ENCODE data around the gene TFEB.

The TFEB gene

GRCh38 chr6:41702771-41703494 lies 32.5 kb downstream of the TFEB start:
- no peak for TF ChIP-seq TAF1 (IDR thresholded peaks at IDR 0.05; ENCODE audit: low read depth)
- TF ChIP-seq EGR1 (IDR thresholded peaks at IDR 0.05), result no peak
- TF ChIP-seq NFIC (IDR thresholded peaks at IDR 0.05), result no peak
- TF ChIP-seq CREB1 (IDR thresholded peaks at IDR 0.05; ENCODE audit: low read depth), result no peak

- no peak for TF ChIP-seq CREB1 (IDR thresholded peaks at IDR 0.05; ENCODE audit: low read depth)
- TF ChIP-seq USF1 (IDR thresholded peaks at IDR 0.05), result no peak
Measured at GRCh38 chr6:41702089-41702745, 33.2 kb downstream of the TFEB start.

- TF ChIP-seq TCF12 (IDR thresholded peaks at IDR 0.05; ENCODE audit: low read depth) (no peak), YY1 (IDR thresholded peaks at IDR 0.05; ENCODE audit: low read depth) (no peak), CREB1 (IDR thresholded peaks at IDR 0.05; ENCODE audit: low read depth) (no peak), RAD21 (IDR thresholded peaks at IDR 0.05; ENCODE audit: low read depth) (no peak), REST (IDR thresholded peaks at IDR 0.05; ENCODE audit: low read depth) (no peak), NFIC (IDR thresholded peaks at IDR 0.05) (no peak), TEAD4 (IDR thresholded peaks at IDR 0.05) (no peak), EP300 (IDR thresholded peaks at IDR 0.05; ENCODE audit: borderline replicate concordance) (no peak), TAF1 (IDR thresholded peaks at IDR 0.05; ENCODE audit: low read depth) (no peak), CEBPB (IDR thresholded peaks at IDR 0.05) (no peak), USF1 (IDR thresholded peaks at IDR 0.05) (no peak), ZBTB7A (IDR thresholded peaks at IDR 0.05; ENCODE audit: low read depth) (no peak), MAX (IDR thresholded peaks at IDR 0.05) (no peak), EGR1 (IDR thresholded peaks at IDR 0.05) (no peak)
Measured at GRCh38 chr6:41700463-41701347, 34.7 kb downstream of the TFEB start.

- TF ChIP-seq ZBTB7A (IDR thresholded peaks at IDR 0.05; ENCODE audit: low read depth), result no peak
- no peak for TF ChIP-seq CEBPB (IDR thresholded peaks at IDR 0.05)
- no peak for TF ChIP-seq NFIC (IDR thresholded peaks at IDR 0.05)
- TF ChIP-seq USF1 (IDR thresholded peaks at IDR 0.05), result no peak
- no peak for TF ChIP-seq EGR1 (IDR thresholded peaks at IDR 0.05)
- TF ChIP-seq MAX (IDR thresholded peaks at IDR 0.05), result no peak
- no peak for TF ChIP-seq YY1 (IDR thresholded peaks at IDR 0.05; ENCODE audit: low read depth)
- no peak for TF ChIP-seq TCF12 (IDR thresholded peaks at IDR 0.05; ENCODE audit: low read depth)
- TF ChIP-seq TEAD4 (IDR thresholded peaks at IDR 0.05), result no peak
Measured at GRCh38 chr6:41699063-41699462, 36.3 kb downstream of the TFEB start.

- TF ChIP-seq EP300 (IDR thresholded peaks at IDR 0.05; ENCODE audit: borderline replicate concordance) (no peak), CREB1 (IDR thresholded peaks at IDR 0.05; ENCODE audit: low read depth) (no peak), TCF12 (IDR thresholded peaks at IDR 0.05; ENCODE audit: low read depth) (no peak), CEBPB (IDR thresholded peaks at IDR 0.05) (no peak), REST (IDR thresholded peaks at IDR 0.05; ENCODE audit: low read depth) (no peak), ZBTB7A (IDR thresholded peaks at IDR 0.05; ENCODE audit: low read depth) (no peak), USF1 (IDR thresholded peaks at IDR 0.05) (no peak), TEAD4 (IDR thresholded peaks at IDR 0.05) (no peak), TAF1 (IDR thresholded peaks at IDR 0.05; ENCODE audit: low read depth) (no peak), EGR1 (IDR thresholded peaks at IDR 0.05) (no peak), RAD21 (IDR thresholded peaks at IDR 0.05; ENCODE audit: low read depth) (no peak)
Measured at GRCh38 chr6:41697861-41698781, 37.3 kb downstream of the TFEB start.

Measured in Ishikawa (cell line).